Muscle of leg (tissue), 11 donors: ENCODE results near the gene SLC6A4. TPM values are rescaled to one million over a fixed set of nuclear protein-coding genes. Genes with fewer than 3 reads are reported as not detected.

Experiments
- DNase-seq: peaks from one replicate; pipeline ENCODE4 v3.0.0; 2013
- H3K27ac ChIP-seq: one replicate; pipeline ENCODE4 v1.5.1; 2013; ENCODE audit warnings: mild to moderate bottlenecking, low read length, control low read depth
- H3K27me3 ChIP-seq: one replicate; pipeline ENCODE4 v1.6.1; 2013; ENCODE audit warnings: low read length; ENCODE audit not compliant: control insufficient read depth, insufficient read depth
- H3K36me3 ChIP-seq: one replicate; pipeline ENCODE4 v1.6.1; 2013; ENCODE audit warnings: low read length; ENCODE audit not compliant: control insufficient read depth, insufficient read depth
- H3K4me1 ChIP-seq: one replicate; pipeline ENCODE4 v1.6.1; 2013; ENCODE audit warnings: low read length; ENCODE audit not compliant: control insufficient read depth, insufficient read depth
- H3K4me3 ChIP-seq: one replicate; pipeline ENCODE4 v1.5.1; 2013; ENCODE audit warnings: low read length, control low read depth
- H3K9me3 ChIP-seq: replicated peaks from 2 replicates; pipeline ENCODE4 v1.6.1; 2013; ENCODE audit warnings: low read depth, low read length; ENCODE audit not compliant: control insufficient read depth
- WGBS: methylation state at CpG from one replicate; pipeline ENCODE4 v1.1.5; 2013; ENCODE audit warnings: missing lambda C conversion rate; ENCODE audit not compliant: insufficient coverage; 5-methylcytosine and 5-hydroxymethylcytosine counted together
- polyA plus RNA-seq, 8 donors: library from polyadenylated mRNA; unstranded; fragments of 120-200 nt; gene quantifications; one replicate each; pipeline versions ENCODE4 v1.2.1 to v1.2.3, GENCODE V29; 2013; ENCODE audit warnings: inconsistent platforms in 1 of 8, low replicate concordance in 1 of 8; ENCODE audit not compliant: insufficient read length in 8 of 8, insufficient read depth in 1 of 8
- total RNA-seq: library from RNA; stranded (reverse); fragments of 120-200 nt; gene quantifications from one replicate; pipeline ENCODE4 v1.2.4, GENCODE V29; 2013

SLC6A4 gene
- total and polyA plus RNA-seq, 9 donors: 0.09 to 1.5 (median 0.13) TPM

DNA sequence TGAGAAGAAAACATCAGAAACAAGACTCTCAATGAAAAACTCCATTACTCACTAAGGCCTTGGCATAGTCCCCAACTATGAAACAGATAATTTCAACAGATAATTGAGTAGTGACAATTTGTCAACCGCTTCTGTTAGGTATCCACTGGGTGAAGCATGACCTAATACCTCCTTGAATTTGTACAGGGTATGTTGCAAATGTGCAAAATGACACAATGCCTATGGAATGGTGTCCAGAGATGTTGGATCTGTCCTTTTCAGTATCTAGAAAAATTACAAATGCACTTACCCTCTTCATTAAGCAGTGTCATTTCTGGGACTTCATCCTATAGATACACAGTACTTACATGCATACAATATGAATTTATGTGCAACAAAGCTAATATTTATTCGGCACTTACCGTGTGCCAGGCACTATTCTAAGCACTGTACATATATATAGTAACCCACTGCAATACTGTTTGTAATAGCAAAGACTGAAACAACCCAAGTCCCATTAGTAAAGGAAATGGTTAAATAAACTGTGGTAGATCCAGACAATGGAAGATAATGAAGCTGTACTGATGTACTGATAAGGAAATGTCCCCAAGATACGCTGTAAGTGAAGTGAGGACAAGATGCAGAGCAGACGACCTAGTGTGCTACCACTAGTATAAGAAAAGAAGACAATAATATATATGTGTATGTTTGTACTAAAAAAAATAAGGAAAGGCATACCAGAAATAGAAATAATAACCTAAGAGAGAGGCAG is 21.4 kb upstream of the SLC6A4 start:
- no peak for DNase-seq
- H3K4me1 ChIP-seq: no peaks in the 10 kb centered on the region
- WGBS: no CpG with 5 or more reads among the region's 5 CpGs
- H3K27me3 ChIP-seq: no peaks in the 10 kb centered on the region
- no peaks in the 10 kb centered on the region for H3K9me3 ChIP-seq
- no peak overlapping the region for H3K27ac ChIP-seq
- H3K36me3 ChIP-seq: peaks cover 37% of the 10 kb centered on the region
- H3K4me3 ChIP-seq: no peak overlapping the region

DNA sequence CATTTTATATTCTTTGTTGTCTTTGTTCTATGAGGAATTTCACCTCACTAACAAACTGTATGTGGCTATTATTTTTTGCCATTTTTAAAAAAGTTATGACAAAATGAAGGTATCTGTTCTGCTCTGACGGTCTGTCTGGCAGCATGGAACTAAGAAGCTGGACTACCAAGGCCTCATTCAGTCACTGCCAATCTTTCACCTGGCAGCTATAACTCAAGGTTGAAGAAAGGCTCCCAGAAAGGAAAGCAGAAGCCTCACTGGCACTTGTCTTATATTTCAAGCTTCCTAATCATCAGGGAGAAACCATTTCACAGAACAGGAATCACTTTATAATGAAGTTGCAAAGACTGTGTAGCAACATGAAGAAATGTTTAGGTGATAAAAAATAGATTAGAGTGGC is 18.7 kb upstream of the SLC6A4 start:
- no peak overlapping the region for H3K27ac ChIP-seq
- peak; percentile 64 for DNase-seq
- H3K9me3 ChIP-seq: no peaks in the 10 kb centered on the region
- no peaks in the 10 kb centered on the region for H3K27me3 ChIP-seq
- no peaks in the 10 kb centered on the region for H3K4me1 ChIP-seq
- peaks cover 33% of the 10 kb centered on the region for H3K36me3 ChIP-seq
- H3K4me3 ChIP-seq: no peak overlapping the region
- WGBS: 100% methylated on average over 1 of the region's 1 CpG

DNA sequence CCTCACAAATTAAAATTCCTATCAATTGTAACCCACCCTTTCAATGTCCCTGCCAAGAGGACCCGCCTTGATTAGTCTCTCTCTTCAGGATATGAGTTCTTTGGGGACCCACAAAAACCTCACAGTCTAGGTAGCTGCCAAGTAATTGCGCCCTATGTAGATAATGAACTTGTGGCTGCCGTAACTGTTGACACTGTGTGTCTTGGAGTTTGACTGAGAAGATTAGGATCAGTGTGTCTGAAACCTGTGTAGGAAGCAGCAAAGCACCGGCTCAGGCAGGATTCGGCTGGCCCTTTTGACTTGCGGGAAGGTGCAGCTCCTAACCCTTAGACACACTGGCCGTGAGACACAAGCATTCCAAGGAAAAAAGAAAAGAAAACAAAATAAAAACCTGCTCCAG is 17.8 kb upstream of the SLC6A4 start:
- Histone ChIP-seq H3K9me3 (no peaks in the 10 kb centered on the region), H3K27me3 (no peaks in the 10 kb centered on the region), H3K4me3 (no peak overlapping the region), H3K4me1 (no peaks in the 10 kb centered on the region), H3K36me3 (peaks cover 32% of the 10 kb centered on the region), H3K27ac (no peak overlapping the region)
- 57% methylated on average over 3 of the region's 7 CpGs for WGBS
- DNase-seq: no peak

DNA sequence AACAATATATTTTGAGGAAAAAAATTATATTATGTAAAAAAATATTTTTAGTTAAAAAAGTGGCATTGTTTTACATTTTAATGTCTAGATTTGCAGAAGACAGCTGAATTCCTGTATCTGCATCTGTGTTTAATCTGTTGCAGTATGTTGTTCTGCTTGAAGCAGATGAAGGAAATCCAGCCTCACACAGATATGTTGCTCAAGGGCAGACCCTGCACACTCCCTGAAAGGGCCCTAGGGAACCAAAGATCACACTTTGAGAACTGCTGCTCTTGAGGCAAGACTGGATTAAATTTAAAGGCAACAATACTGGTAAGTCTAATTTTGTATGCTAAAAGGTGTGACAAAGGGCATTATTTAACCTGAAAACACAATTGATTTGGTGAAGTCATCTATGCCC is 16.4 kb upstream of the SLC6A4 start:
- Histone ChIP-seq H3K4me1 (no peaks in the 10 kb centered on the region), H3K4me3 (no peak overlapping the region), H3K27ac (no peak overlapping the region), H3K36me3 (peaks cover 35% of the 10 kb centered on the region), H3K27me3 (no peaks in the 10 kb centered on the region), H3K9me3 (no peaks in the 10 kb centered on the region)
- no peak for DNase-seq

DNA sequence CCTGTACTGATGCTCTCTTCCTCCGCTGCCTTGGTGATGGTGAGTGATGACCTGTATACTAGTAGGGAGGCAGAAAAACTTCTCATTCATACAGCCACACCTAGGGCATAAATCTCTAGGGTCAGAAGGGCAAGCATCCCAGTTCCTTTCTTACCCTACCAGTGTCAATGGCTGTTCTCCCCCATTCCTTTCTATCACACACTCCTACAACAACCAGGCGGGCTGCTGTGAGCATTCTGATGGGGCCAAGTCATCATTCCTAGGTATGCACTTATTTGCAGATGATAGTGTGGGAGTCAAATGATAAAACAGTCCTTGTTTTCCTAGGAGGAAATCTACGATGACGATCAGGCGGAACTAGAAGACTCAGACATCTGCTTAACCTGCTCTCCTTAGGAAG is 14.0 kb upstream of the SLC6A4 start:
- Histone ChIP-seq H3K4me3 (no peak overlapping the region), H3K27ac (no peak overlapping the region), H3K4me1 (no peaks in the 10 kb centered on the region), H3K9me3 (no peaks in the 10 kb centered on the region), H3K27me3 (no peaks in the 10 kb centered on the region), H3K36me3 (peaks cover 35% of the 10 kb centered on the region)
- DNase-seq: no peak
- WGBS: 84% methylated on average over 3 of the region's 5 CpGs

- Histone ChIP-seq H3K4me1 (no peaks in the 10 kb centered on the region), H3K27ac (no peak overlapping the region), H3K4me3 (no peak overlapping the region), H3K27me3 (no peaks in the 10 kb centered on the region), H3K36me3 (peaks cover 35% of the 10 kb centered on the region), H3K9me3 (no peaks in the 10 kb centered on the region)
- DNase-seq: no peak
- WGBS: 86% methylated on average over 1 of the region's 2 CpGs
Observed at GRCh38 chr17:30248786-30249185, 13.3 kb upstream of the SLC6A4 start.

GRCh38 chr17:30246460-30246859 is 11.0 kb upstream of the SLC6A4 start:
- WGBS: 92% methylated on average over 2 of the region's 7 CpGs
- peaks cover 26% of the 10 kb centered on the region for H3K36me3 ChIP-seq

DNA sequence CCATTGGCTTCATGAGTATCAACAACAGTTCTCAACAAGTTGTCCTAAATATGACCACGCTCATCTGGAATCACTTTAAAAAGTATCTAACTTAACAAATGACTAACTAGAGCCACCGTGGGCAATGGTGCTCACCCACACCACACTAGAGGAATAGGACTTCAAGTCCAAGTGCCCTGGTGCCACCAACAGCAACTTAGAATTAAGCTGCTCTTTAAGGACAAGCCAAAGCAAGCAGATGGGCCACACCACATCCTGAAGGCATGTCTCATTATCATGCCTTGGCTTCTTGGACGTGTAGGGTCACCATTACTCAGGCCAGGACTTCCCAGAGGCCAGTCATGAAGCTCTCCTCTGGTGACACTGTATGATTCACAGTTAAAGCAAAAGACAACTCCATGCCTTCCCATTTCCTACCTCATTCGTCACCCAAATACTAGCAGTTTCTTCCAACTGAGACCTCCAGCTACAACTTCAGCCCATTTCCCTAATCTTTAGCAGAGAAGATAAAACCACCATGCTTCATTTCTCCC is 9.4 kb upstream of the SLC6A4 start:
- peaks cover 8% of the 10 kb centered on the region for H3K27me3 ChIP-seq
- no peak for DNase-seq
- WGBS: 78% methylated on average over 4 of the region's 4 CpGs
- H3K4me3 ChIP-seq: no peak overlapping the region
- no peak overlapping the region for H3K27ac ChIP-seq
- H3K4me1 ChIP-seq: no peaks in the 10 kb centered on the region
- H3K9me3 ChIP-seq: no peaks in the 10 kb centered on the region
- H3K36me3 ChIP-seq: peaks cover 21% of the 10 kb centered on the region

More at GRCh38 chr17:30246460-30246859, 11.0 kb upstream of the SLC6A4 start:
- DNase-seq: no peak
- H3K27me3 ChIP-seq: no peaks in the 10 kb centered on the region
- H3K9me3 ChIP-seq: no peaks in the 10 kb centered on the region
- no peak overlapping the region for H3K27ac ChIP-seq
- H3K4me3 ChIP-seq: no peak overlapping the region
- no peaks in the 10 kb centered on the region for H3K4me1 ChIP-seq

DNA sequence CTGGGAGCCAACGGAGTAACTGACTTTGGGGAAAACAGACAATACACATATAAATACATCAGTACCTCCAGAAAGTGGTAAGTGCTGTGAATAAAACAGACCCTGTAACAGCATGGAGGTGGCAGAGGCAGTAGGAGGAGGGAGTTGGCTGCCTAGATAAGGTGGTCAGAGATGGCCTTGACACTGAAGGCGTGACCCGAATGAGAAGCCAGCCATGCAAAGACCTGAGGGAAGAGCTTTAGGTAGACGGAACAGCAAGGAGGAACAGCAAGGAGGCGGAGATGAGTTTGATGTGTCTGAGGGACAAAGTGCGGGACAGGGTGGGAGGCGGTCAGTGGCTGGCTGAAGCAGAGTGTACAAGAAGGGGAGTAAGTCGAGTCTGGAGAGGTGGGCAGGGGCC is 8.1 kb upstream of the SLC6A4 start:
- 96% methylated on average over 7 of the region's 8 CpGs for WGBS
- H3K27ac ChIP-seq: no peak overlapping the region
- H3K4me1 ChIP-seq: no peaks in the 10 kb centered on the region
- H3K4me3 ChIP-seq: no peak overlapping the region
- peaks cover 11% of the 10 kb centered on the region for H3K36me3 ChIP-seq
- H3K9me3 ChIP-seq: no peaks in the 10 kb centered on the region
- DNase-seq: no peak
- peaks cover 20% of the 10 kb centered on the region for H3K27me3 ChIP-seq

DNA sequence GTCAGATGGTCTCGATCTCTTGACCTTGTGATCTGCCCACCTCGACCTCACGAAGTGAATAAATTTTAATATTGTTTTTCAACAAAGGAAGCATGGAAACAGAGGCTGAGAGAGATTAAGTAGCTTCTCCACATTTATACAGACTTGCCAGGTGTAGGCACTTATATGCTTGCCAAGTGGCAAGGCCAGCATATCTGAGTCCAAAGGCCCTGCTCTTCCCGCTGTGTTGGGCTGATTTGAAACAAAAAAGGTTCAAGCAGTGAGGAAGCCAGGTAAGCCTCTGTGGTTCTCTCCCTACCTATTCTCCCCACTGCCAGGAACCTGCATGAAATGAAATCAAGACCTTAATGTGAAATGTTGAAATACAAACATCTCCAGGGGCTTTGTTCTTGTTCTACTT is 7.5 kb upstream of the SLC6A4 start:
- H3K4me3 ChIP-seq: no peak overlapping the region
- H3K27ac ChIP-seq: no peak overlapping the region
- H3K9me3 ChIP-seq: no peaks in the 10 kb centered on the region
- H3K4me1 ChIP-seq: peaks cover 4% of the 10 kb centered on the region
- H3K27me3 ChIP-seq: peaks cover 26% of the 10 kb centered on the region
- DNase-seq: no peak
- peaks cover 6% of the 10 kb centered on the region for H3K36me3 ChIP-seq
- WGBS: no CpG with 5 or more reads among the region's 4 CpGs
